ENCODE data around the gene KLHL40. TPM values are rescaled to one million over a fixed set of nuclear protein-coding genes. Genes with fewer than 3 reads are reported as not detected.
A peak's percentile ranks its signal among the peaks of the same experiment; 100 is the strongest.

The KLHL40 gene
- total and polyA plus RNA-seq, 9 of the 15 experiments (the other 6 are each of a cell fraction or from before 2014, with no cell fraction given), result not detected

DNA sequence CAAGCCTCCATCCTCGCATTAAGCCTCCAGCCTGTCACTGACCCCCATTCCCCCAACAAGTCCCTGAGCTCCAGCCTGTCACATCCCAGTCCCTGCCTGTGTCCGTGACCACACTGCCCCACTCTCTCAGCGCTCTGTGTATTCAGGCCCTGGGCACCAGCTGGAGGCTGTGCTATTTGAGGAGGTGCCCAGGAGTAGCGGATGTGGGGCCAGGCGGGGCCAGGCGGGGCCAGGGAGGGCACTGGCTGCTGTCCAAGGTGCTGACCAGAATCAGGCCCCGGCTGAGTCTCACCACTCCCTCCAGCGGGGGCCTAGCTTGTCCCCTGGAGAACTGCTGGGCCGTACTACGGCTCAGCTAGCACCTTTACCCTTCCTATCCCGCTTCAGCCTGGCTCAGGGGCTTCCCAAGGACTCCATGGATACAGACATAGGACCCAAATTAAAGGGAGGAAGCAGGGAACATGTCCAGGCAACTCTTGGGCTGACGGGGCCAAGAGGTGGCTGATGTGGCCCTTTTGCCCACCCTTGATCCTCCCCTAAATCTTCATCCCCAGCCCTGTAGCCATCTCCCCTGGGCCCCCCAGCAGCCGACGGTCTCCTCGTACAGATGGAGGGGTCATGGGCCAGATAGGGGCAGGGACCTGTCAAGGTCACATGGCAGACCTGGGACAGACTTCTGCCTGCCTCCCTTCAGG is 16.2 kb downstream of the KLHL40 start (continued):
- TF ChIP-seq, protein P1, sequence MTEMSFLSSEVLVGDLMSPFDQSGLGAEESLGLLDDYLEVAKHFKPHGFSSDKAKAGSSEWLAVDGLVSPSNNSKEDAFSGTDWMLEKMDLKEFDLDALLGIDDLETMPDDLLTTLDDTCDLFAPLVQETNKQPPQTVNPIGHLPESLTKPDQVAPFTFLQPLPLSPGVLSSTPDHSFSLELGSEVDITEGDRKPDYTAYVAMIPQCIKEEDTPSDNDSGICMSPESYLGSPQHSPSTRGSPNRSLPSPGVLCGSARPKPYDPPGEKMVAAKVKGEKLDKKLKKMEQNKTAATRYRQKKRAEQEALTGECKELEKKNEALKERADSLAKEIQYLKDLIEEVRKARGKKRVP (CRISPR knock-in tag; IDR thresholded peaks at IDR 0.05), result no peak
- TF ChIP-seq RBM22 (IDR thresholded peaks at IDR 0.05; ENCODE audit: low read depth, low read length, poor library complexity, severe bottlenecking) (no peak), STAT5A (IDR thresholded peaks at IDR 0.05; ENCODE audit: borderline replicate concordance, low read length) (no peak), ZNF140 (CRISPR knock-in tag; IDR thresholded peaks at IDR 0.05) (no peak), HDAC6 (IDR thresholded peaks at IDR 0.05; ENCODE audit: low read depth, low read length) (no peak), ZC3H8 (IDR thresholded peaks at IDR 0.05) (no peak), KDM1A (IDR thresholded peaks at IDR 0.05) (no peak), ZNF174 (CRISPR knock-in tag; IDR thresholded peaks at IDR 0.05) (no peak), TBP (optimal IDR thresholded peaks at IDR 0.05; ENCODE audit: low read depth, low read length) (no peak), SNRNP70 (optimal IDR thresholded peaks at IDR 0.05; ENCODE audit: low read depth, low read length) (no peak), GTF2A2 (tag; IDR thresholded peaks at IDR 0.05) (no peak), HNRNPL (IDR thresholded peaks at IDR 0.05; ENCODE audit: low read depth, low read length) (no peak), ARNT (IDR thresholded peaks at IDR 0.05) (no peak), UBTF (IDR thresholded peaks at IDR 0.05; ENCODE audit: borderline replicate concordance in 1 of 2, low read depth in 2 of 2, low read length in 2 of 2) (no peak), ZNF561 (CRISPR knock-in tag; conservative IDR thresholded peaks at IDR 0.05) (no peak), TRIM24 (IDR thresholded peaks at IDR 0.05) (no peak), U2AF2 (optimal IDR thresholded peaks at IDR 0.05; ENCODE audit: low read depth, low read length) (no peak), ZNF584 (CRISPR knock-in tag; IDR thresholded peaks at IDR 0.05; ENCODE audit: low read depth) (0 out of 2 replicates have a peak, but pooled peaks have one; percentile 28), HDAC8 (tag; IDR thresholded peaks at IDR 0.05) (no peak), FOXJ2 (tag; IDR thresholded peaks at IDR 0.05) (no peak), TBL1XR1 (IDR thresholded peaks at IDR 0.05; ENCODE audit: low read length in 2 of 2) (no peak), ZNF707 (CRISPR knock-in tag; conservative IDR thresholded peaks at IDR 0.05) (no peak), TAF1 (IDR thresholded peaks at IDR 0.05; ENCODE audit: control insufficient read depth, extremely low read depth, insufficient read depth, low read length, severe bottlenecking) (no peak)
- TF ChIP-seq, protein P2, sequence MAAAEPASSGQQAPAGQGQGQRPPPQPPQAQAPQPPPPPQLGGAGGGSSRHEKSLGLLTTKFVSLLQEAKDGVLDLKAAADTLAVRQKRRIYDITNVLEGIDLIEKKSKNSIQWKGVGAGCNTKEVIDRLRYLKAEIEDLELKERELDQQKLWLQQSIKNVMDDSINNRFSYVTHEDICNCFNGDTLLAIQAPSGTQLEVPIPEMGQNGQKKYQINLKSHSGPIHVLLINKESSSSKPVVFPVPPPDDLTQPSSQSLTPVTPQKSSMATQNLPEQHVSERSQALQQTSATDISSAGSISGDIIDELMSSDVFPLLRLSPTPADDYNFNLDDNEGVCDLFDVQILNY (CRISPR knock-in tag; IDR thresholded peaks at IDR 0.05), result peak; percentile 91; the same call in 1 of the 2 replicates
- TF ChIP-seq, protein P3, sequence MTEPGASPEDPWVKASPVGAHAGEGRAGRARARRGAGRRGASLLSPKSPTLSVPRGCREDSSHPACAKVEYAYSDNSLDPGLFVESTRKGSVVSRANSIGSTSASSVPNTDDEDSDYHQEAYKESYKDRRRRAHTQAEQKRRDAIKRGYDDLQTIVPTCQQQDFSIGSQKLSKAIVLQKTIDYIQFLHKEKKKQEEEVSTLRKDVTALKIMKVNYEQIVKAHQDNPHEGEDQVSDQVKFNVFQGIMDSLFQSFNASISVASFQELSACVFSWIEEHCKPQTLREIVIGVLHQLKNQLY (CRISPR knock-in tag; conservative IDR thresholded peaks at IDR 0.05), result peak in 1 of 2 experiments; percentile 59; a peak in 1 of 4 replicates
